ENCODE results near the gene HOXD9. TPM values are rescaled to one million over a fixed set of nuclear protein-coding genes. Genes with fewer than 3 reads are reported as not detected.

HOXD9 gene
- total RNA-seq, 2 experiments from 2014 or later, result not detected

GRCh38 chr2:176112375-176113302, 9.9 kb upstream of the HOXD9 start:
- ChIA-PET POLR2A (no interaction called here), CTCF (ENCODE audit: unreplicated experiment) (interaction anchor here (0.6 kb wide), 1 partner anchor 501 kb away, joined by 3 read pairs; no protein-coding TSS in a partner anchor)
- Histone ChIP-seq H3K4me1 (ENCODE audit: insufficient read depth, low read length, poor library complexity, severe bottlenecking) (no peaks in the 10 kb centered on the region), H3K9me2 (ENCODE audit: insufficient read depth, low read length) (no peaks in the 10 kb centered on the region), H3K4me3 (ENCODE audit: low read depth, low read length, poor library complexity, severe bottlenecking) (no peak overlapping the region), H3K27ac (ENCODE audit: low read depth, low read length, poor library complexity, severe bottlenecking) (no peak overlapping the region), H3K4me2 (ENCODE audit: low read length) (no peak overlapping the region), H3K36me3 (ENCODE audit: insufficient read depth, low read length) (no peaks in the 10 kb centered on the region), H2AFZ (ENCODE audit: low read length) (no peak overlapping the region), H3K9me3 (ENCODE audit: low read length) (no peaks in the 10 kb centered on the region), H3K79me2 (ENCODE audit: insufficient read depth, low read depth, low read length) (no peaks in the 10 kb centered on the region), H4K20me1 (ENCODE audit: insufficient read depth, low read length) (no peaks in the 10 kb centered on the region)
- no peak for TF ChIP-seq CTCF (conservative IDR thresholded peaks at IDR 0.05; ENCODE audit: low read length)
- no peak for TF ChIP-seq EZH2phosphoT487 (IDR thresholded peaks at IDR 0.05; ENCODE audit: borderline replicate concordance, low read depth, low read length)
- no TSS peak for BruUV-seq (replicated peaks)
- intact Hi-C loops (cut with micrococcal nuclease; ENCODE audit: unreplicated experiment), result no loop called here
- no peak for DNase-seq (ENCODE audit: low spot score)

GRCh38 chr2:176114120-176114929, 8.2 kb upstream of the HOXD9 start:
- no peaks in the 10 kb centered on the region for H3K4me1 ChIP-seq (ENCODE audit: insufficient read depth, low read length, poor library complexity, severe bottlenecking)
- BruUV-seq (replicated peaks), result no TSS peak
- H3K9me3 ChIP-seq (ENCODE audit: low read length), result no peaks in the 10 kb centered on the region
- no peaks in the 10 kb centered on the region for H3K79me2 ChIP-seq (ENCODE audit: insufficient read depth, low read depth, low read length)
- DNase-seq (ENCODE audit: low spot score), result no peak
- no peak overlapping the region for H2AFZ ChIP-seq (ENCODE audit: low read length)
- no peak overlapping the region for H3K27ac ChIP-seq (ENCODE audit: low read depth, low read length, poor library complexity, severe bottlenecking)
- TF ChIP-seq CTCF (conservative IDR thresholded peaks at IDR 0.05; ENCODE audit: low read length), result no peak
- no peak for TF ChIP-seq EZH2phosphoT487 (IDR thresholded peaks at IDR 0.05; ENCODE audit: borderline replicate concordance, low read depth, low read length)
- no peaks in the 10 kb centered on the region for H3K9me2 ChIP-seq (ENCODE audit: insufficient read depth, low read length)
- intact Hi-C loops (cut with micrococcal nuclease; ENCODE audit: unreplicated experiment), result no loop called here
- H4K20me1 ChIP-seq (ENCODE audit: insufficient read depth, low read length), result no peaks in the 10 kb centered on the region
- CTCF ChIA-PET (ENCODE audit: unreplicated experiment), result no interaction called here
- H3K4me2 ChIP-seq (ENCODE audit: low read length), result no peak overlapping the region
- POLR2A ChIA-PET, result no interaction called here
- no peaks in the 10 kb centered on the region for H3K36me3 ChIP-seq (ENCODE audit: insufficient read depth, low read length)
- H3K4me3 ChIP-seq (ENCODE audit: low read depth, low read length, poor library complexity, severe bottlenecking), result no peak overlapping the region
